ENCODE data around the gene CLCN7. TPM values are rescaled to one million over a fixed set of nuclear protein-coding genes. Genes with fewer than 3 reads are reported as not detected.
"Not testable (repeated sequence)": the region's sequence is repeated elsewhere in the genome, so short reads cannot be mapped to it uniquely, and the experiment has no call there.

The CLCN7 gene
- total RNA-seq, 1 donor from 2014 or later: 29.5 TPM

DNA sequence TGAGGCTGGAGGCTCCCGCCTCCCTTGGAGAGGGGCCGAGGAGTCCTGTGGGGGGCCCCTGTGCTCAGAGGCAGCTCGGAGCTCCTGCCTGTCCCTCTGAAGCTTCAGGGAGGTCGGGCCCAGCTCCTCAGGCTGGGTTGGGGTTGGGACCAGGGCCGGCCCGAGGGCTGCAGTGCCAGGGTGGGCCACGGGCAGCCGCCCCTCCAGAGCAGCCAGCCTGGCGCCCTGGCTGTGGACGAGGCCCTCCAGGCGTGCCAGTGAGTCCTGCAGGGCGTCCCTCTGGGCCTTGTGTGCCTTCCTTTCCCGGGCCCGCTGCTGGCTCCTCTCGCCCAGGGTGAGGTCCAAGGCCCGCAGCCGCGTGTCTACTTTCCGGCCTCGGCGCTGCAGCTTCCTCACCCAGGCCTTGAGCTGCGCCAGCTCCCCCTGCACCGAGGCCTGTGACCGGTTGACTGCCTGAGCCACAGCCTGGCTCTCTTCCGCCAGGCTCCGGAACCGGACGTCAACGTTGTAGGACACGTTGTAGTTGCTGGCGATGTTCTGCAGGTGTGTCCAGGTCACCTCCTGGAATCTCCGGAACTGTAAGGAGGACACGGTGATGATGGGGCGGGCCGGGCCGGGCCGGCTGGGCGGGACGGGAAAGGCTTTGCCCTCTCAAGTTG, 12.7 kb upstream of the CLCN7 start:
- no peak for DNase-seq

DNA sequence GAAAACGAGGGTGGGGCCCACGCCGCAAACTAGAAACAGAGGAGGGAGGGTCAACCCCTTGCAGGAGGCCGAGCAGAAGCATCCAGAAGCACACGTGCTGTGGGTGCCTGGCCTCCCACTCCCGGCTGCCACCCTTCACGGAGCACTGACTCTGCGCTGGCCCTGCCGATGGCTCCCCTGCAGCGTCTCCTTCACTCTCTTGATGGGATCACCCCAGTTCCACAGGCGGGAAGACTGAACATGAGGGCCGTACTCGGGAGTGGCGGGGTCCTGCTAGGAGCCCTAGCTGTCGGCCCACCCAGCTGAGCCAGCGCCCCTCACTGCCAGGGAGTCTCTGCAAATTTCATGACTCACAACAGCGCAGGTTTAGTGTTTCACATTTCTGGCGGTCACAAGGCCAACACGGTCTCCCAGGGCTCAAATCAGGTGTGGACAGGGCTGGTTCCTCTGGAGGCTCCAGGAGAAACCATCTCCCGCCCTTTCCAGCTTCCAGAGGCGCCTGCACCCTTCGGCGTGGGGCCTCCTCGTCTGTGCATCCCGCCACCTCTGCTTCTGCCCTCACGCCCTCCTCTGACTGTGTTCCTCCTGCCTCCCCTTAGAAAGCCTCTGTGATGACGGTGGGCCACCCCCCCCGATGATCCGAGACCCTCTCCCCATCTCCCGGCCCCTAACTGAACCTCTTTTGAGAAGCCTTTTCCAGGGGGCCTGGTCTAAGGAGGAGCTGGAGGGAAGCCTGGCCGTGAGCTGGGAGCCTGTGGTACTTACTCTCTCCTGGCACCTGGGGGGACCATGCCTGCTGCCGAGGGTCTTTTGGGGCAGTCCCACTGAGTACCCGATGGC, 11.9 kb upstream of the CLCN7 start:
- no peak for DNase-seq

DNA sequence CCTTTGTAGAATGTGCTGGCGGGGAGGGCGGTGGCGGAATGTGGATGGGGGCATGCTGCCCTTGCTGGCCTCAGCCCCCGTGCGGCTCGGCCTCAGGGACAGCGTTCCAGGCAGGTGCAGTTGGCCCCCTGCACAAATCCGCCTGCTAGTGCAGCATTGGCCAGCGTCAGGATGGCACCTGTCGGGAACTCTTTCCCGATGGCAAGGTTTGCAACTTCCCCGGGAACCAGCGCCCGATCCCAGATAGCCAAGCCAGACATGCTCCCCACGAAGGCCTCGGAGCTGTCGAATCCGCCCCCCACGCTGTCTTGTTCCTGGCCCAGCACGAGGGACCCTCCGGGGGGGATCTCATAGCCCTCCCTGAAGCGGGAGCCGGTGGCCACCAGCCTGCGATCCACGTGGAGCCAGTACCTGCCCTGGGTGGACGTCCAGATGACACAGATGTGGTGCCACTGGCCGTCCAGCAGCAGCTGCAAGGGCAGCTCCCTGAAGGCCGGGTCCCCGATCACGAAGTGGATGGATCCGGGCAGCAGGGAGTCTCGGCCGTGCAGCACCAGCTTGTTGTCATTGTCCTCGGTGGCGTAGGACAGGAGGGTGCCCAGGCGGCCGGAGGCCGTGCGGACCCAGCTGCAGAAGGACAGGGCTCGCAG, 11.1 kb upstream of the CLCN7 start:
- DNase-seq: no peak

DNA sequence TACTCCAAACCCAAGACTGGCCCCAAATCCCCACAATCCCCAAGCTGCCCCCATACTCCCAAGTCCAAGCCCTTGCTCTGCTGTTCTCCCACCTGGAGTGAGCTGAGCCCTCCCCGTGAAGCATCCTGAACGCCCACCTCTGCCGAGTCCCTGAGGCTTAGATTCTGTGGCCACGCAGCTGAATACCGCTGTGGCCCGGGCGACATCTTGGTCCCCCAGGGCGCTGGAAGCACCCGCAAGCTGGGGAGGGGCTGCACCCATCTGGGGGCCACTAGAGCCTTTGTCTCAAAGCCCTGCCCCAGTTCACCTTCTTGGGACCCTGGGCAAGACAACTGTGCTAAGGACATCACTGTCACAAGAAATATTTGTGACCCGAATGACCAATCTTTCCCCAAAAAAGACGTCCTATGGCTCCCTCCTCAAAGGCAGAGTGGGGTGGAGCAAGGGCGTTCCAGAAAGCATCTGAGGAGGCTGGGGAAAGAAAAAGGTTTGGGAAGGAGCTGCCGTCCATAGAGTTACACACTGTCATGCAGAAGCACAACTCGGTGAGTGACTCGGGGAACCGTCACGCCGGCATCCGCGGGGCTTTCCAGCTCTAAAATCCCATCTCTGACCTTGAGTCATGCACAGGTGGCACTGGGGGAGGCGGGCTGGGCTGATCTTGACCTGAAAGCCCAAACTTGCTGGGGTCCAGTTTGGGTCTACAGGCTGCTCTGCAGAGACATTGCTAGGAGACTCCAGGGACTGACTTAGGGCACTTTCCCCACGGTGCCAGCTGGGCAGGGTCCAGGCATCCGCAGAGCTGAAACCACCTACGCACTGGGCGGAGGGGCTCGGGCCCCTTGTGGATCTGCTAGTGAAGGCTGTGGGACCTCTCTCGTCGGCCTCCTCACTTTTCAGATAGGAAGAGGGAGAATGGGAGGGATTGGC, 7.3 kb upstream of the CLCN7 start:
- no peak for DNase-seq

DNA sequence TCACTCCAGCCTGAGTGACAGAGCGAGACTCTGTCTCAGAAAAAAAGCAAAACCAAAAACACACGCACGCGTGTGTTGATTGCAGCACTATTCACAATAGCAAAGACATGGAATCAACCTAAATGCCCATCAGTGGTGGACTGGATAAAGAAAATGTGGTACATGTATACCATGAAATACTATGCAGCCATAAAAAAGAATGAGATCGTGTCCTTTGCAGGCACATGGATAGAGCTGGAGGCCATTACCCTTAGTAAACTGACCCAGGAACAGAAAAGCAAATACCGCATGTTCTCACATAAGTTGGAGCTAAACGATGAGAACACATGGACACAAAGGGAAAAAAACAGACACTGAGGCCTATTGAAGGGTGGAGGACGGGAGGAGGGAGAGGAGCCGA, 4.1 kb upstream of the CLCN7 start:
- DNase-seq: not testable (repeated sequence)

DNA sequence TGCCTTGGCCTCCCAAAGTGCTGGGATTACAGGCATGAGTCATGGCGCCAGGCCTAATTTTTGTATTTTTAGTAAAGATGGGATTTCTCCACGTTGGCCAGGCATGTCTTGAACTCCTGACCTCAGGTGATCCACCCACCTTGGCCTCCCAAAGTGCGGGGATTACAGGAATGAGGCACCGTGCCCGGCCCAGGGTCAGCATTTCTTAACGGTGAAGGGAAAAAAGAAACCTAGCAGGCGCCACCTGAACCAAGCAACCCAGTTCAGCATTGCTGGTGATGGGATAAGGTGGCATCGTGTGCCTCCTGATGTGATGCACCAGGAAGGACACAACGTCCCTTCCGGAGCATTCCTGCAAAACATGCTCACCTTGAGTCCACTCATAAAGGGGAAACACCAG, 2.2 kb upstream of the CLCN7 start:
- DNase-seq: no peak

DNA sequence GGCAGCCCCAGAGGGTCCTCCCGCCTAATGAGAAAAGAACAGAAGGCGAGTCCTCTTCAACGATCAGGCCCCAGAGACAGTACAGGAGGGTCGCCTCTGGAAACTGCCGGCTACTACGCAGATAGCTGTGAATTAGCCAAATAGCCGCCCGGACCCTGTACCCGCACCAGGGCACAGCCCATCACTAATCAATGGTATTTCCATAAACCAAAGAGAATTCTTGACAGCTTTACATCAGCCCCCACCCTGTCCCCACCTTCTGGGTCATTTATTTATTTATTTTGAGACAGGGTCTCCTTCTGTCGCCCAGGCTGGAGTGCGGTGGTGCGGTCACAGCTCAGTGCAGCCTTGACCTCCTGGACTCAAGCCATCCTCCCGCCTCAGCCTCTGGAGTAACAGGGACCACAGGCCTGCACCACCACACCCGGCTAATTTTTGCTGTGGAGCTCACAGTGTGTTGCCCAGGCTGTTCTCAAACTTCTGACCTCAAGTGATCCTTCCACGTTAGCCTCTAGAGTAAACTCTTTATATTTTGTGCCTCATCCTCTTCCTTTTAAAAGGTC, 805 bp upstream of the CLCN7 start:
- no peak for DNase-seq

DNA sequence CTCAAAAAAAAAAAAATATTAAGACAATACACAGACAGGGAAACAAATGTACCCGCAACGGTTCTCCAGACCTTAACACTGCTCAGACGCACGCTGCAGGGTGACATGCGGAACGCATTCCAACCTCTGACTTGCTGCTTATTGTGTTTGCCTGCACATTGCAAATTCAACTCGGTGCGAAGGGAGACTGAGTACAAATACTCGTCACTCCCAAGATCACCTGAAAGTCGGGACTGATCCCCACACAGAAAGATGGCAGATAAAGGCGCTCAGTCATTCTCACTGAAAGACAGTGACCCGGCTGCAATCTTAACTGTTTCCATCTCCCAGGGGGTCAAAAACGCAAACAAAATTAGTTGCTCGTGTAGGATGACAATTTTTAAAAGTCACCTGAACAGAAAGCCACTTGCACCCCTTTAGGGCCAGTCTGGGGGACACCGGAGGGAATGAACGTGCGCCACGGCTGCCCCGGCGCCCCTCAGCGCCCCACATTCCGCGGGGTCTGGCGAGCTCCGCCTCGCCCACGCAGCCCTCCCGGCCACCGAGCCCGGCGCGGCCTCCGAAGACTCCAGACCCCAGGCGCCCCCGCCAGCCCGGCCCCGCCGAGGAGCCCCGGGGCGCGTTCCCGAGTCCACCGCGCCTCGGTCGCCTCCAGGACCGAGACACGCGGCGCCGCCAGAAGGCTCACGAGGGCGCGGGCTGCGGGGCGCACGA, 589 bp downstream of the CLCN7 start:
- no peak for DNase-seq

DNA sequence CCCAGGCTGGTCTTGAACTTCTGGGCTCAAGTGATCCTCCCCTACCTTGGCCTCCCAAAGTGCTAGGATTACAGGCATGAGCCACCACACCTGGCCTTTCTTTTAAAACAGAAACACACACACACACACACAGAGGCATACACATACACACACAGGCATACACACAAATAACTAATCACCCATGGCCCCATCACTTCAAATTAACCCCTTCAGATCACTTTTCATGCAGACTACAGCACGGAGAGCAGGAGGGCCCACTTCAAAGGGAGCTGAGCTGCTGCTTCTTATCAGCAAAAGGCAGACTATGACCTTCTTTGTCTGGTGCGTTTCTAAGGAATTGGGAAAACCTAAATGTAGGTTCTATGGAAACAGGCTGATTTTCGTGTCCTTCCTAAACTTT, 1.9 kb downstream of the CLCN7 start:
- no peak for DNase-seq

DNA sequence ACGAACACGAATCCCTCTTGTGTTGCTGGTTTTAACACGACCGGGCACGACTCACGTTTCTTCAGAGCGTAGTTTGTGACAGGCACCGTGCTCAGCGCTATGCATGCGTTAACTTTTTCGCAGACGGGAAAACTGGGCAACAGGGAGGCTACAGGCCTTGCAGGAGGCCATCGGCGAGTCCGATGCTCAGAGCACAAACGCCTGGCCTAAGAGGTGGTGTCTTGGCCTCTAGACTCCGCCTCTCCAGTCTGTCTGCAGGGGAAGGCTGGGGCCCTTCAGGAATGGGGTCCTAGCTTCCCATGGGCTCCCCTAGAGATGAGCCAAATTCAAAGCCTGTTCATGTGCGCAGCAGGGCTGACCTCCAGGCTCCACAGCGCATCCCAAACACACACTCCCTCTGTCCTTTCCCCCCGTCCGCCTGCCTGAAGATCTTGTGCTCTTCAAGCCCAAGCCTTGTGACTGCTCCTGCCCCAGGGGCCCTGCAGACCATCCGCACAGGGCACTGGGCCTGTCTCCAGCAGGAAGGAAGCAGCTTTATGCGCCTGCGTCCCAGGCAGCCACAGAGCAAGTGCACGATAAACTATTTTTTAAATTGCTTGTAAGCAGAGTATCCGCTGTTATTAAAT, 3.1 kb downstream of the CLCN7 start:
- no peak for DNase-seq

DNA sequence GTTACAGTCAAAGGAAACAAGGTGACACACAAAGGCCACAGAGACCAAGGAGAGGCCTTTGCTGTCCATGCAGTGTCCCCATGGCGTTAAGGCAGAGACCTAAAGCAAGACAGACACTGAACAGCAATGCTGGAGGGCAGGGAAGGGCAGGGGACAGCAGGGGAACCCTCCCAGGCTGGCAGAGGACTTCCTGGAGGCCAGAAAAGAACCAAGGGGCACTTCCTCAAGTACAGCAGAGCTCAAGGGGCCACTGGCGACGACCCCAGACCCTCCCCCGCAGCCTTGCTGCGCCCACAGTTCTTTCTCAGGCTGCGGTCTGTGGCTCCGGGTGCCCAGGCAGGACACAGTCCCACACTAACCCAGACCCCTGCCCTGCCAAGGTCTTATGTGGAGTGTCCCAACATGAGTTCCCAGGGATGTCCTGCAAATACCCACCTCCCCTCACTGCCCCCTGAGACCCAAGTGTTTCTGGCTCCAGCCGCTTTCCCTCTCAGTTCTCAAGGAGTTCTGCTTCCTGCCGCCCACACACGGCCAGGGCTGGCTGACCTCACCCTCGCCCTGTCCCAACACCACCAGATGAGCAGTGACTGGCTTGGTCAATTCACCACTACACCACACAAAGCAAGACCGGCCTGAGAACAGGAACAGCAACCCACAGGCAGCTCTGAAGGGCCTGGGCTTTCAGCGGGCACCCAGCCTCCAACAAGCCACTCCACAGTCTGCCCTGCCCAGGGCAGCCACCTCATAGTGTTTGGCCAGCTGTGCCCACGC, 4.2 kb downstream of the CLCN7 start:
- no peak for DNase-seq

DNA sequence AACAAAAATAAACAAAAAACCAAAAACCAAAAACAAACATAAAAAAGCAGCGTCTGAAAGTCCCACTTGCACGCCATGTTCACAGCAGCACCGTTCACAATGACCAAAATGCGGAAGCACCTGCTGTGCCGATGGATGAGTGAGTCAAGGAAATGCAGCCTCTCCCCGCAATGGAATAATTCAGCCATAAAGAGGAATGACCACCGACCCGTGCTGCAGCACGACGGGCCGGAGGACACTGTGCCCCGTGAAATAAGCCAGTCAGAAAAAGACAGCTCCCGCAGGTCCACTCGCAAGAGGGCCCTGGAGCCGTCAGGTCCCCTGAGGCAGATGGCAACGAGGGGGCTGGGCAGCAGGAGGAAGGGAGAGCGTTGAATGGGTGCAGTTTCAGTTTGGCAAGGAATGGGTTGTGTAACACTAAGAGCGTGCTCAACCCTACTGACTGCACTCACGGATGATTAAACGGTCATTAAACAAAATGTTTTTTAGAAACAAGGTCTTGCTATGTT, 5.1 kb downstream of the CLCN7 start:
- no peak for DNase-seq

DNA sequence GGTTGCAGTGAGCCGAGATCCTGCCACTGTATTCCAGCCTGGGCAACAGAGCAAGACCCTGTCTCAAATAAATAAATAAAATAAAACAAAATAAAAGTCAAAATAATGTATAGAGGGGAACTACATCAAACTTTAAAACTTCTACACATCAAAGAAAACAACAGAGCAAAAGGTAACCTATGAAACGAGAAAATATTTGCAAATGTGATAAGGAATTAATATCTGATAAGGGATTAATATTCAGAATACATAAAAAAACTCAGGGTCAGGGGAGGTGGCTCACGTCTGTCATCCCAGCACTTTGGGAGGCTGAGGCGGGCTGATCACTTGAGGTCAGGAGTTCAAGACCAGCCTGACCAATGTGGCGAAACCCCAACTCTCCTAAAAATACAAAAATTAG, 5.7 kb downstream of the CLCN7 start:
- DNase-seq: not testable (repeated sequence)

DNA sequence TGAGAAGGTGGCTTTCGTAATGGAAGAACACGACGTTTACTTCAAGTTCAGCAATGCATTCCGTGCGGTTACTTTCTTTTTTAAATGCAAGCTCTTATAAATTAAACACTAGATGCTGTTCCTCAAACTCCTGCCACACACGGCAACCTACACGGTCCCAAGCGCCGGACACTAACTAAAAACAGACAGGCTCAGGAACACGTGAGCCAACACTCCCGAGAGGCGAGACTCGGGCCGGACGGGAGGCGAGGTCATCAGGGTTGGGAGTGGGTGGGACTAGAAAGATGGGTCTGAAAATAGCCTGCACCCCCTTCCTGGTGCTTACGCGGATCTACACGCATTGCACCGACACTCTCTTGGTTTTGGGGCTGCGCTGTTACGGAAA, 6.4 kb downstream of the CLCN7 start:
- no peak for DNase-seq

DNA sequence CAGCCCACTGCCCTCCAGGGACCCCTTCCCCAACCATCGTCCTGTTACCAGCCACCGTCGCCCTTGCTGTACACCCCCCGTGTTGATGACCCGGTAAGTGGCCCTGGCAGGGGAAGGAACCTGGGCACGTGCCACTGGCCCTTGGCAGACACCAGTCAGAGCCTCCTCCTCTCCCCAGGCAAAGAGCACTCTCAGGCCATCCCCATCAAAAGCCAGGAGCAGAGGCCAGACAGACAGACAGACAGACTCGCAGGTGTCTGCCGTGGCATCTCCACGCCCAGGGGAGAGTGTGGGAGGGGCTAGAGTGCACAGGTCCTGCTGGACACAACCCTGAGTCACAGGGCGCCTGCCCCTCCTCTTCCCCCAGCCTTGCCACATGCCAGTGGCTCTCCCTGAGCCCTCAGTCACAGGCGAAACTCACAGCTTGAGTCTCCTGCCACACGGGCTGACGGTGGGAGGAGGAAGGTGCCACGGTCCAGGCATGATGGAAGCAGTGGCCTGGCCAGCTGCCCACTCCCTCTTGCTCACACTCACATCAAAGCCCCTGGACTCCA, 7.8 kb downstream of the CLCN7 start:
- DNase-seq: no peak

DNA sequence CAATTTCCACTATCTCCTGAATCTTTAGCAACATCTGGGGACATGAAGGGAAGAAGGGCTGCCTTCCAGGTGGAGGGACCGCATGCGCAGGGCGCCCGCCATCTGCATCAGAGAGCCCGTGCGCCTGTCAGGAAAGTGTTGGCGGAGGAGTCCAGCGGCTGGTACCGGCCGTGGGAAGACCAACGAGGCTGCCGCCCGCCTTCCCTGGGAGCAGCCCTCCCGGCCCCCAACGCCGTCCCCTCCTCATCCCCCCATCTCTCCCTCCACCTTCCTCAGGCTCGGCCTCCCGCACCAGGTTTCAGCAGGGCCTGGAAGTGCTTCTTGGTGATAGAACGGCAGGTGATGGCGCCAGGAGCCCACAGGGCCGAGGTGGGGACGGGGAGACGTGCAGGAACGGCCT, 8.8 kb downstream of the CLCN7 start:
- no peak for DNase-seq

DNA sequence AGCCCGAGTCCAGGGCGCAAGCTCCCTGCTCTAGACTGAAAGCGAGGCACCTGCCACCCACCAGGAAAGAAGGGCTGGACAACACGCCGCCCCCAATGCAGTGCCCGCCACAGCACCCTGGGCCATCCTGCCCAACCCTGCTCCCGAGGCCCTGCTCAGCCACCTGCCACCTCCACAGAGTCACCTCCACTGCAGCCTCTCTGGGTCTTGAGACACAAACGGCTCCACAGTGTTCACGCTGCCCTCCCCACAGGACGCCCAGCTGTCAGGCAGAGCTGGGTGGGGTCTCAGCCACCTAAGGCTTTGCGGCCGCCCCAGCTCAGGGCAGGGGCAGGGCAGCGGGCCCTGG, 9.3 kb downstream of the CLCN7 start:
- no peak for DNase-seq

DNA sequence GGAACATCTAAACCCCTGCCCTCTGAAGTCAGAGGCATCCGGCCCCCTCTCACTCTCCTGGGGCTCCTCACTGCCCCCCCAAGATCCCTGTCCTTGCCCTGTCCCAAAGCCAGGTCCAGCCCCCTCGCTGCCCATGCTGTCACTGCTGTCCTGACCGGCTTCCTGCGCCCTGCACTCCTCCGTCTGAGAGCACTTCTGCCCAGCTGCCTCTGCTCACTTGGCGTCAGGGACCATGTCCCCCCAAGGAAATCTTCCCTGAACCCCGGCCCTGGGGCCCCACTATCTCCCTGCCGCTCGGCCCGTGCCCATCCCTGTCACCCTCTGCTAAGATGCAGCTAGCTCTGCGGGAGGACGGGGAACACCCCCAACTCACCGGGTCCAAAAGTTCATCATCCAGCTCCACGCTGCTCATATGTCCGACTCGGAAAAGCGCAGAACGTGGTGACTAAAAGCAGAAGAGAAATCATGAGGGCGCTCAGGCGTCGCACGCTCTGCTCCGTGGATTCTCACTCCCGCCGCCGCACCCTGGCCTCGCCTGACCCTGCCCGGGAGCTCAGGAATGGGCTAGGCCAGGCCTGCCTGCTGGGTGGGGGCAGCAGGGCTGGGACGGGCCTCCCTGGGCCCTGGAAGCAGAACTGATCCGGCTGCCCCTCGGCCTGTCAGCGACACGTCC, 9.8 kb downstream of the CLCN7 start:
- no peak for DNase-seq

All from tongue (tissue), 2 donors.